Activated T-cell treated with anti-CD3 and anti-CD28 coated beads, Interleukin-2, amount 50 U/mL, for 4 hours (primary cell): Measurements from ENCODE around the gene ALKAL2. TPM values are rescaled to one million over a fixed set of nuclear protein-coding genes. Genes with fewer than 3 reads are reported as not detected.

Experiments
- ATAC-seq, 2 donors: fragments of 200-7000 bp; cut with Tn5 transposase; one replicate each; pipeline ENCODE4 v1.10.0; 2021
- DNase-seq: peaks from one replicate; pipeline ENCODE4 v3.0.0-alpha.2; 2020
- H3K27me3 Mint-ChIP-seq: one replicate; pipeline ENCODE4 v1.8.0; 2021; ENCODE audit warnings: low read depth, mixed read lengths
- H3K36me3 Mint-ChIP-seq: one replicate; pipeline ENCODE4 v1.8.0; 2022; ENCODE audit warnings: mixed read lengths; ENCODE audit not compliant: insufficient read depth
- H3K4me1 Mint-ChIP-seq: one replicate; pipeline ENCODE4 v1.8.0; 2021; ENCODE audit warnings: low read depth, mixed read lengths
- H3K4me3 Mint-ChIP-seq: one replicate; pipeline ENCODE4 v1.8.0; 2021; ENCODE audit warnings: mild to moderate bottlenecking, moderate library complexity, mixed read lengths
- H3K9me3 Mint-ChIP-seq: one replicate; pipeline ENCODE4 v1.8.0; 2021; ENCODE audit warnings: mixed read lengths
- total RNA-seq, 3 donors: library from RNA; stranded (reverse); gene quantifications; one replicate each; pipeline ENCODE4 v1.2.1, GENCODE V29; 2021

ALKAL2 gene
- total RNA-seq, 3 donors from 2014 or later, result not detected

- no peaks in the 10 kb centered on the region for H3K9me3 Mint-ChIP-seq
- H3K27me3 Mint-ChIP-seq, result peaks cover 7% of the 10 kb centered on the region
- DNase-seq, result no peak
- no peak overlapping the region for H3K4me3 Mint-ChIP-seq
- ATAC-seq, result no peak
- peaks cover 3% of the 10 kb centered on the region for H3K36me3 Mint-ChIP-seq
- H3K4me1 Mint-ChIP-seq, result peaks cover 18% of the 10 kb centered on the region
Measured at GRCh38 chr2:313991-314390, 26.1 kb upstream of the ALKAL2 start.

GRCh38 chr2:310994-311393, 23.1 kb upstream of the ALKAL2 start:
- no peaks in the 10 kb centered on the region for H3K4me1 Mint-ChIP-seq
- no peaks in the 10 kb centered on the region for H3K36me3 Mint-ChIP-seq
- DNase-seq (no peak), ATAC-seq (no peak)
- no peaks in the 10 kb centered on the region for H3K9me3 Mint-ChIP-seq
- H3K4me3 Mint-ChIP-seq, result no peak overlapping the region
- peaks cover 3% of the 10 kb centered on the region for H3K27me3 Mint-ChIP-seq

GRCh38 chr2:309954-310510, 22.1 kb upstream of the ALKAL2 start:
- Mint-ChIP-seq H3K4me3 (no peak overlapping the region), H3K27me3 (peaks cover 5% of the 10 kb centered on the region), H3K36me3 (no peaks in the 10 kb centered on the region), H3K4me1 (no peaks in the 10 kb centered on the region), H3K9me3 (no peaks in the 10 kb centered on the region)
- ATAC-seq (no peak), DNase-seq (no peak)

- H3K27me3 Mint-ChIP-seq, result peaks cover 5% of the 10 kb centered on the region
- no peak for DNase-seq
- no peak for ATAC-seq
- H3K4me3 Mint-ChIP-seq, result no peak overlapping the region
- H3K36me3 Mint-ChIP-seq, result no peaks in the 10 kb centered on the region
- no peaks in the 10 kb centered on the region for H3K4me1 Mint-ChIP-seq
- H3K9me3 Mint-ChIP-seq, result no peaks in the 10 kb centered on the region
Measured at GRCh38 chr2:309148-309953, 21.5 kb upstream of the ALKAL2 start.

- peaks cover 3% of the 10 kb centered on the region for H3K9me3 Mint-ChIP-seq
- ATAC-seq, result no peak
- DNase-seq, result no peak
- H3K36me3 Mint-ChIP-seq, result no peaks in the 10 kb centered on the region
- no peak overlapping the region for H3K4me3 Mint-ChIP-seq
- no peaks in the 10 kb centered on the region for H3K4me1 Mint-ChIP-seq
- H3K27me3 Mint-ChIP-seq, result peaks cover 5% of the 10 kb centered on the region
Measured at GRCh38 chr2:305366-305765, 17.5 kb upstream of the ALKAL2 start.

- no peak for DNase-seq
- peaks cover 22% of the 10 kb centered on the region for H3K27me3 Mint-ChIP-seq
- H3K4me1 Mint-ChIP-seq, result no peaks in the 10 kb centered on the region
- no peak for ATAC-seq
- H3K36me3 Mint-ChIP-seq, result no peaks in the 10 kb centered on the region
- H3K9me3 Mint-ChIP-seq, result peaks cover 3% of the 10 kb centered on the region
- H3K4me3 Mint-ChIP-seq, result no peak overlapping the region
Measured at GRCh38 chr2:296354-296753, 8.5 kb upstream of the ALKAL2 start.

GRCh38 chr2:295090-295489, 7.2 kb upstream of the ALKAL2 start:
- no peaks in the 10 kb centered on the region for H3K36me3 Mint-ChIP-seq
- H3K4me3 Mint-ChIP-seq, result no peak overlapping the region
- no peaks in the 10 kb centered on the region for H3K9me3 Mint-ChIP-seq
- H3K4me1 Mint-ChIP-seq, result peaks cover under 1% of the 10 kb centered on the region
- DNase-seq, result no peak
- H3K27me3 Mint-ChIP-seq, result peaks cover 21% of the 10 kb centered on the region
- ATAC-seq, result no peak

- DNase-seq (peak; percentile 50), ATAC-seq (peak; percentile 38 to 47)
- no peaks in the 10 kb centered on the region for H3K36me3 Mint-ChIP-seq
- H3K9me3 Mint-ChIP-seq, result no peaks in the 10 kb centered on the region
- peaks cover 7% of the 10 kb centered on the region for H3K4me1 Mint-ChIP-seq
- peaks cover 23% of the 10 kb centered on the region for H3K27me3 Mint-ChIP-seq
- H3K4me3 Mint-ChIP-seq, result peak overlapping the region; percentile 64
Measured at GRCh38 chr2:290090-290722, 2.3 kb upstream of the ALKAL2 start.

- peak; percentile 36 to 39 for ATAC-seq
- Mint-ChIP-seq H3K4me1 (peaks cover 7% of the 10 kb centered on the region), H3K4me3 (peak overlapping the region; percentile 64), H3K27me3 (peaks cover 23% of the 10 kb centered on the region), H3K36me3 (no peaks in the 10 kb centered on the region), H3K9me3 (no peaks in the 10 kb centered on the region)
- no peak for DNase-seq
Measured at GRCh38 chr2:289362-290089, 1.6 kb upstream of the ALKAL2 start.

- ATAC-seq (no peak), DNase-seq (no peak)
- Mint-ChIP-seq H3K36me3 (no peaks in the 10 kb centered on the region), H3K27me3 (peaks cover 23% of the 10 kb centered on the region), H3K4me1 (peaks cover 7% of the 10 kb centered on the region), H3K4me3 (no peak overlapping the region), H3K9me3 (no peaks in the 10 kb centered on the region)
Measured at GRCh38 chr2:288758-289361, 969 bp upstream of the ALKAL2 start.

- Mint-ChIP-seq H3K9me3 (no peaks in the 10 kb centered on the region), H3K4me3 (no peak overlapping the region)
- peak; percentile 38 to 60 for ATAC-seq
Measured at GRCh38 chr2:287471-287885, 413 bp downstream of the ALKAL2 start.

GRCh38 chr2:286774-287392, 1.0 kb downstream of the ALKAL2 start:
- H3K36me3 Mint-ChIP-seq, result peaks cover 7% of the 10 kb centered on the region
- H3K27me3 Mint-ChIP-seq, result peaks cover 23% of the 10 kb centered on the region
- H3K4me1 Mint-ChIP-seq, result peaks cover 7% of the 10 kb centered on the region
- ATAC-seq (no peak), DNase-seq (no peak)
- no peaks in the 10 kb centered on the region for H3K9me3 Mint-ChIP-seq
- peak overlapping the region; percentile 50 for H3K4me3 Mint-ChIP-seq

More at GRCh38 chr2:287471-287885, 413 bp downstream of the ALKAL2 start:
- peaks cover 23% of the 10 kb centered on the region for H3K27me3 Mint-ChIP-seq
- H3K36me3 Mint-ChIP-seq, result peaks cover 7% of the 10 kb centered on the region
- no peak for DNase-seq
- H3K4me1 Mint-ChIP-seq, result peaks cover 7% of the 10 kb centered on the region

GRCh38 chr2:286035-286434, 1.9 kb downstream of the ALKAL2 start:
- no peak for ATAC-seq
- Mint-ChIP-seq H3K9me3 (no peaks in the 10 kb centered on the region), H3K36me3 (peaks cover 11% of the 10 kb centered on the region), H3K4me3 (peak overlapping the region; percentile 12), H3K4me1 (peaks cover 7% of the 10 kb centered on the region), H3K27me3 (peaks cover 23% of the 10 kb centered on the region)
- no peak for DNase-seq

GRCh38 chr2:285531-285930, 2.4 kb downstream of the ALKAL2 start:
- Mint-ChIP-seq H3K27me3 (peaks cover 23% of the 10 kb centered on the region), H3K4me1 (peaks cover 7% of the 10 kb centered on the region), H3K9me3 (no peaks in the 10 kb centered on the region), H3K4me3 (no peak overlapping the region), H3K36me3 (peaks cover 14% of the 10 kb centered on the region)
- DNase-seq (no peak), ATAC-seq (no peak)
